HCT116 (cell line): ENCODE measurements around the gene GNA12. TPM values are rescaled to one million over a fixed set of nuclear protein-coding genes. Genes with fewer than 3 reads are reported as not detected.

Experiments
- ATAC-seq: fragments of 200-7000 bp; cut with Tn5 transposase; 2 replicates; pipeline ENCODE4 v1.9.1; 2020; ENCODE audit warnings: mild to moderate bottlenecking, moderate library complexity
- BruUV-seq: library from RNA; stranded (reverse); fragments of 400-500 nt; replicated peaks from 2 replicates; lab custom pipeline; 2021; lab: Mats Ljungman, UMichigan
- CTCF ChIA-PET: fragments of 300-600 bp; sonication (Branson Sonifier 250); formaldehyde crosslinking; loops from one replicate; lab custom pipeline; 2021; ENCODE audit warnings: antibody characterized with exemption; lab: Charles Lee
- POLR2A ChIA-PET: fragments of 300-600, 350-600 bp; sonication (Branson Sonifier 250); formaldehyde crosslinking; loops from one replicate; lab custom pipeline; 2021; ENCODE audit warnings: antibody characterized with exemption; lab: Charles Lee
- RAD21 ChIA-PET, 2 experiments: fragments of 300-600 bp; sonication (Branson Sonifier 250); formaldehyde crosslinking; loops; one replicate each; lab custom pipeline; 2023; ENCODE audit warnings: low total read pairs in 2 of 2; ENCODE audit not compliant: uncharacterized antibody in 2 of 2, unreplicated experiment in 2 of 2, low non-redundant PET in 1 of 2; lab: Charles Lee
- DNase-seq: peaks from one replicate; pipeline ENCODE4 v3.0.0-alpha.2; 2010; ENCODE audit warnings: low read depth, low spot score
- H2AFZ ChIP-seq: fragments of 200-600 bp; shearing (Covaris generic), sonication (generic); 2 replicates; pipeline ENCODE4 v1.6.1; 2017; ENCODE audit warnings: low read depth, mixed run types, mixed read lengths, antibody characterized with exemption, low read length; ENCODE audit not compliant: poor library complexity, severe bottlenecking
- H3K27ac ChIP-seq: 2 replicates; pipeline ENCODE4 v1.5.1; 2012; ENCODE audit warnings: low read depth, low read length
- H3K27me3 ChIP-seq: fragments of 200-600 bp; sonication (generic); 2 replicates; pipeline ENCODE4 v1.6.1; 2016; ENCODE audit warnings: mixed run types, low read length, mixed read lengths; ENCODE audit not compliant: insufficient read depth
- H3K36me3 ChIP-seq, 2 experiments: fragments of 200-500 bp in 1 of 2; fragments of 200-600 bp in 1 of 2; sonication (Bioruptor generic) in 1 of 2; sonication (generic) in 1 of 2; 2 replicates each; pipeline versions ENCODE4 v1.5.1 to v1.6.1; 2014 to 2016; ENCODE audit warnings: low read length in 2 of 2, inconsistent platforms in 1 of 2, mixed read lengths in 1 of 2, mixed run types in 1 of 2; ENCODE audit not compliant: insufficient read depth in 2 of 2, control insufficient read depth in 1 of 2
- H3K4me1 ChIP-seq, 2 experiments: fragments of 200-600 bp in 1 of 2; sonication (generic) in 1 of 2; 2 replicates each; pipeline versions ENCODE4 v1.5.1 to v1.6.1; 2012 to 2017; ENCODE audit warnings: low read length in 2 of 2, inconsistent platforms in 1 of 2, mild to moderate bottlenecking in 1 of 2, mixed read lengths in 1 of 2, mixed run types in 1 of 2, moderate library complexity in 1 of 2; ENCODE audit not compliant: insufficient read depth in 2 of 2, control insufficient read depth in 1 of 2
- H3K4me2 ChIP-seq: fragments of 200-600 bp; sonication (generic); 2 replicates; pipeline ENCODE4 v1.6.1; 2017; ENCODE audit warnings: mixed run types, low read length, mixed read lengths
- H3K4me3 ChIP-seq, 2 experiments: fragments of 200-600 bp in 1 of 2; sonication (generic) in 1 of 2; replicated peaks in 1 of 2; 2 replicates each; pipeline ENCODE4 v1.5.1; 2011 to 2016; ENCODE audit warnings: low read length in 2 of 2, control low read depth in 1 of 2, low read depth in 1 of 2, mild to moderate bottlenecking in 1 of 2, mixed read lengths in 1 of 2, mixed run types in 1 of 2
- H3K79me2 ChIP-seq: fragments of 200-600 bp; sonication (generic); 2 replicates; pipeline ENCODE4 v1.6.1; 2017; ENCODE audit warnings: mild to moderate bottlenecking, mixed run types, low read length, moderate library complexity, mixed read lengths; ENCODE audit not compliant: insufficient read depth
- H3K9ac ChIP-seq: fragments of 200-600 bp; sonication (generic); 2 replicates; pipeline ENCODE4 v1.6.1; 2016; ENCODE audit warnings: low read length, mixed read lengths
- H3K9me2 ChIP-seq: fragments of 200-600 bp; sonication (generic), shearing (Covaris generic); 2 replicates; pipeline ENCODE4 v1.6.1; 2017; ENCODE audit warnings: mixed run types, mild to moderate bottlenecking, moderate library complexity; ENCODE audit not compliant: insufficient read depth
- H3K9me3 ChIP-seq, 2 experiments: fragments of 200-500 bp in 1 of 2; fragments of 200-600 bp in 1 of 2; sonication (Bioruptor generic) in 1 of 2; sonication (generic) in 1 of 2; 2 replicates each; pipeline ENCODE4 v1.6.1; 2014 to 2017; ENCODE audit warnings: low read length in 2 of 2, mixed read lengths in 2 of 2, inconsistent platforms in 1 of 2, low read depth in 1 of 2, mild to moderate bottlenecking in 1 of 2, mixed run types in 1 of 2, moderate library complexity in 1 of 2; ENCODE audit not compliant: control insufficient read depth in 1 of 2, insufficient read depth in 1 of 2
- H4K20me1 ChIP-seq: fragments of 200-600 bp; sonication (generic), shearing (Covaris generic); 2 replicates; pipeline ENCODE4 v1.6.1; 2017; ENCODE audit warnings: mixed run types, mild to moderate bottlenecking, moderate library complexity; ENCODE audit not compliant: insufficient read depth
- CBX3 ChIP-seq: IDR thresholded peaks from 2 replicates; pipeline ENCODE4 v1.6.1; 2012; ENCODE audit warnings: low read depth
- CEBPB ChIP-seq: IDR thresholded peaks from 2 replicates; pipeline ENCODE4 v1.6.1; 2012; ENCODE audit warnings: low read depth
- EGR1 ChIP-seq: IDR thresholded peaks from 2 replicates; pipeline ENCODE4 v1.6.1; 2012; ENCODE audit warnings: low read depth
- ELF1 ChIP-seq: IDR thresholded peaks from 2 replicates; pipeline ENCODE4 v1.6.1; 2012; ENCODE audit warnings: low read depth, borderline replicate concordance
- EZH2 ChIP-seq: fragments of 200-600 bp; sonication (generic); IDR thresholded peaks from 2 replicates; pipeline ENCODE4 v1.6.1; 2017; ENCODE audit warnings: antibody characterized with exemption, mixed run types
- EZH2phosphoT487 ChIP-seq: fragments of 200-600 bp; IDR thresholded peaks from 2 replicates; pipeline ENCODE4 v1.6.1; 2018; ENCODE audit warnings: antibody characterized with exemption, borderline replicate concordance
- JUND ChIP-seq: IDR thresholded peaks from 2 replicates; pipeline ENCODE4 v1.6.1; 2012
- POLR2A ChIP-seq: IDR thresholded peaks from 2 replicates; pipeline ENCODE4 v1.7.0; 2011; ENCODE audit warnings: borderline replicate concordance; ENCODE audit not compliant: insufficient read depth, insufficient read length; ENCODE audit errors: extremely low read depth
- SIN3A ChIP-seq: IDR thresholded peaks from 2 replicates; pipeline ENCODE4 v1.6.1; 2012; ENCODE audit warnings: low read depth
- SP1 ChIP-seq: IDR thresholded peaks from 2 replicates; pipeline ENCODE4 v1.6.1; 2012; ENCODE audit warnings: low read depth
- SRF ChIP-seq: IDR thresholded peaks from 2 replicates; pipeline ENCODE4 v1.6.1; 2012; ENCODE audit warnings: low read depth
- TCF7L2 ChIP-seq: IDR thresholded peaks from 2 replicates; pipeline ENCODE4 v1.7.0; 2011; ENCODE audit warnings: borderline replicate concordance, inconsistent platforms; ENCODE audit not compliant: insufficient read depth, insufficient read length; ENCODE audit errors: extremely low read depth
- YY1 ChIP-seq: IDR thresholded peaks from 2 replicates; pipeline ENCODE4 v1.6.1; 2011; ENCODE audit warnings: low read length, low read depth, moderate library complexity, mild to moderate bottlenecking; ENCODE audit not compliant: insufficient replicate concordance; ENCODE audit errors: extremely low read depth
- ZNF274 ChIP-seq: fragments of 200-500 bp; sonication (Bioruptor generic); IDR thresholded peaks from 2 replicates; pipeline ENCODE4 v1.6.1; 2014; ENCODE audit warnings: mild to moderate bottlenecking, low read depth, low read length, inconsistent platforms
- intact Hi-C: fragments of 100-400 bp; cut with micrococcal nuclease; formaldehyde crosslinking; loops from 2 replicates; pipeline ENCODE4 v1.10.0; 2022
- total RNA-seq: library from RNA; stranded (reverse); gene quantifications from one replicate; pipeline ENCODE4 v1.2.1, GENCODE V29; 2021; ENCODE audit not compliant: unreplicated experiment
- TF ChIP-seq, protein P1 (sequence below): IDR thresholded peaks from 2 replicates; pipeline ENCODE4 v1.6.1; 2011; ENCODE audit warnings: mild to moderate bottlenecking, low read length, moderate library complexity; ENCODE audit not compliant: insufficient replicate concordance; ENCODE audit errors: extremely low read depth
- TF ChIP-seq, protein P2 (sequence below): IDR thresholded peaks from 2 replicates; pipeline ENCODE4 v1.6.1; 2012
- TF ChIP-seq, protein P3 (sequence below): IDR thresholded peaks from 2 replicates; pipeline ENCODE4 v1.6.1; 2012; ENCODE audit warnings: low read depth
- TF ChIP-seq, protein P4 (sequence below), 3 experiments: fragments of 200-600 bp in 1 of 3; sonication (generic) in 1 of 3; IDR thresholded peaks in 2 of 3; conservative IDR thresholded peaks in 1 of 3; 2 replicates each; pipeline ENCODE4 v1.5.1; 2012 to 2017; ENCODE audit warnings: low read depth in 2 of 3, low read length in 2 of 3, antibody characterized with exemption in 1 of 3, borderline replicate concordance in 1 of 3, control low read depth in 1 of 3, mild to moderate bottlenecking in 1 of 3, mixed read lengths in 1 of 3, mixed run types in 1 of 3, moderate library complexity in 1 of 3; ENCODE audit not compliant: insufficient read depth in 1 of 3

GNA12 gene
- total RNA-seq, 1 experiment from 2014 or later, result 32.6 TPM

DNA sequence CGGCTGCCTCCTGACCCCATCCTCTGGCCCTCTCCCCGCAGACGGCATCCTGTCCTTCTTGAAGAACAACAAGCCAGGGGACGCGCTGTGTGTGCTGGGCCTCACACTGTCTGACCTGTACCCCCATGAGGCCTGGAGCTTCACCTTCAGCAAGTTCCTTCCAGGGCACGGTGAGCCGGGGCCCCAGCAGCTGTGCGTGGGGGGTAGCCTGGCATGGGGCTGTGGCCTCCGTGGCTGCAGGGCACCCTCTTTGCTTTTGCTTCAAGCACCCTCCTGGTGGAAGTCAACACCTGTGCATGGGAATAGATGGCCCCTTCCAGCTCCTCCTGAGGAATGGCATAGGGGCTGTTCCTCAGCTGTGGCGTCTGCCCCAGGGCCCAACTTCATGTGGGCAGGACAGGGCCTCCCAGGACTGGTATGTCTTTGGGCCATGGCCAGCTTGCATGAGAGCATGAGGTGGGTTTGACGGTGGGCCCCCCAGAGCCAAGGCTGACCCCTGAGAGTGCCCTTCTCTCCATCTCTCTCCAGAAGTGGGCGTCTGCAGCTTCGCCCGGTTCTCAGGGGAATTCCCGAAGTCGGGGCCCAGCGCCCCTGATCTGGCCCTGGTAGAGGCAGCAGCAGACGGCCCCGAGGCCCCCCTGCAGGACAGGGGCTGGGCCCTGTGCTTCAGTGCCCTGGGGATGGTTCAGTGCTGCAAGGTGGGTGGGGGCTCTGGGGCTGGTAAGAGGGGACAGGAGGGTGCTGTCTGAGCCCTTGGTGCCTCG is 135.4 kb downstream of the GNA12 start:
- DNase-seq (no peak), ATAC-seq (no peak)
- no peaks in the 10 kb centered on the region for H3K27me3 ChIP-seq
- H3K27ac ChIP-seq, result no peak overlapping the region
- H3K4me3 ChIP-seq, result no peak overlapping the region
- BruUV-seq, result no TSS peak
- no peaks in the 10 kb centered on the region for H3K36me3 ChIP-seq
- no peaks in the 10 kb centered on the region for H3K9me3 ChIP-seq
- ChIA-PET RAD21 (interaction anchor here in 1 of 2 experiments (0.6 to 0.9 kb wide), 2 partner anchors 38 to 288 kb away, joined by 4 to 6 read pairs; no protein-coding TSS in a partner anchor), POLR2A (no interaction called here)
- no peaks in the 10 kb centered on the region for H3K9me2 ChIP-seq
- H3K79me2 ChIP-seq, result no peaks in the 10 kb centered on the region
- no peak overlapping the region for H2AFZ ChIP-seq
- no peak overlapping the region for H3K9ac ChIP-seq
- peaks cover 8 to 12% of the 10 kb centered on the region in 2 experiments for H3K4me1 ChIP-seq
- intact Hi-C loops, result loop anchor here (1.0 kb wide), 1 partner anchor 37 kb away; no protein-coding TSS in a partner anchor
- TF ChIP-seq CEBPB (no peak), EGR1 (no peak), SP1 (no peak), TCF7L2 (no peak), EZH2phosphoT487 (no peak), JUND (no peak), POLR2A (no peak), SIN3A (no peak), YY1 (no peak), EZH2 (no peak), ZNF274 (no peak), CBX3 (no peak), ELF1 (no peak), SRF (no peak)
- TF ChIP-seq, protein P1, sequence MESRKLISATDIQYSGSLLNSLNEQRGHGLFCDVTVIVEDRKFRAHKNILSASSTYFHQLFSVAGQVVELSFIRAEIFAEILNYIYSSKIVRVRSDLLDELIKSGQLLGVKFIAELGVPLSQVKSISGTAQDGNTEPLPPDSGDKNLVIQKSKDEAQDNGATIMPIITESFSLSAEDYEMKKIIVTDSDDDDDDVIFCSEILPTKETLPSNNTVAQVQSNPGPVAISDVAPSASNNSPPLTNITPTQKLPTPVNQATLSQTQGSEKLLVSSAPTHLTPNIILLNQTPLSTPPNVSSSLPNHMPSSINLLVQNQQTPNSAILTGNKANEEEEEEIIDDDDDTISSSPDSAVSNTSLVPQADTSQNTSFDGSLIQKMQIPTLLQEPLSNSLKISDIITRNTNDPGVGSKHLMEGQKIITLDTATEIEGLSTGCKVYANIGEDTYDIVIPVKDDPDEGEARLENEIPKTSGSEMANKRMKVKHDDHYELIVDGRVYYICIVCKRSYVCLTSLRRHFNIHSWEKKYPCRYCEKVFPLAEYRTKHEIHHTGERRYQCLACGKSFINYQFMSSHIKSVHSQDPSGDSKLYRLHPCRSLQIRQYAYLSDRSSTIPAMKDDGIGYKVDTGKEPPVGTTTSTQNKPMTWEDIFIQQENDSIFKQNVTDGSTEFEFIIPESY, result no peak
- TF ChIP-seq, protein P2, sequence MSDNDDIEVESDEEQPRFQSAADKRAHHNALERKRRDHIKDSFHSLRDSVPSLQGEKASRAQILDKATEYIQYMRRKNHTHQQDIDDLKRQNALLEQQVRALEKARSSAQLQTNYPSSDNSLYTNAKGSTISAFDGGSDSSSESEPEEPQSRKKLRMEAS, result no peak
- TF ChIP-seq, protein P3, sequence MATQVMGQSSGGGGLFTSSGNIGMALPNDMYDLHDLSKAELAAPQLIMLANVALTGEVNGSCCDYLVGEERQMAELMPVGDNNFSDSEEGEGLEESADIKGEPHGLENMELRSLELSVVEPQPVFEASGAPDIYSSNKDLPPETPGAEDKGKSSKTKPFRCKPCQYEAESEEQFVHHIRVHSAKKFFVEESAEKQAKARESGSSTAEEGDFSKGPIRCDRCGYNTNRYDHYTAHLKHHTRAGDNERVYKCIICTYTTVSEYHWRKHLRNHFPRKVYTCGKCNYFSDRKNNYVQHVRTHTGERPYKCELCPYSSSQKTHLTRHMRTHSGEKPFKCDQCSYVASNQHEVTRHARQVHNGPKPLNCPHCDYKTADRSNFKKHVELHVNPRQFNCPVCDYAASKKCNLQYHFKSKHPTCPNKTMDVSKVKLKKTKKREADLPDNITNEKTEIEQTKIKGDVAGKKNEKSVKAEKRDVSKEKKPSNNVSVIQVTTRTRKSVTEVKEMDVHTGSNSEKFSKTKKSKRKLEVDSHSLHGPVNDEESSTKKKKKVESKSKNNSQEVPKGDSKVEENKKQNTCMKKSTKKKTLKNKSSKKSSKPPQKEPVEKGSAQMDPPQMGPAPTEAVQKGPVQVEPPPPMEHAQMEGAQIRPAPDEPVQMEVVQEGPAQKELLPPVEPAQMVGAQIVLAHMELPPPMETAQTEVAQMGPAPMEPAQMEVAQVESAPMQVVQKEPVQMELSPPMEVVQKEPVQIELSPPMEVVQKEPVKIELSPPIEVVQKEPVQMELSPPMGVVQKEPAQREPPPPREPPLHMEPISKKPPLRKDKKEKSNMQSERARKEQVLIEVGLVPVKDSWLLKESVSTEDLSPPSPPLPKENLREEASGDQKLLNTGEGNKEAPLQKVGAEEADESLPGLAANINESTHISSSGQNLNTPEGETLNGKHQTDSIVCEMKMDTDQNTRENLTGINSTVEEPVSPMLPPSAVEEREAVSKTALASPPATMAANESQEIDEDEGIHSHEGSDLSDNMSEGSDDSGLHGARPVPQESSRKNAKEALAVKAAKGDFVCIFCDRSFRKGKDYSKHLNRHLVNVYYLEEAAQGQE, result no peak
- TF ChIP-seq, protein P4, sequence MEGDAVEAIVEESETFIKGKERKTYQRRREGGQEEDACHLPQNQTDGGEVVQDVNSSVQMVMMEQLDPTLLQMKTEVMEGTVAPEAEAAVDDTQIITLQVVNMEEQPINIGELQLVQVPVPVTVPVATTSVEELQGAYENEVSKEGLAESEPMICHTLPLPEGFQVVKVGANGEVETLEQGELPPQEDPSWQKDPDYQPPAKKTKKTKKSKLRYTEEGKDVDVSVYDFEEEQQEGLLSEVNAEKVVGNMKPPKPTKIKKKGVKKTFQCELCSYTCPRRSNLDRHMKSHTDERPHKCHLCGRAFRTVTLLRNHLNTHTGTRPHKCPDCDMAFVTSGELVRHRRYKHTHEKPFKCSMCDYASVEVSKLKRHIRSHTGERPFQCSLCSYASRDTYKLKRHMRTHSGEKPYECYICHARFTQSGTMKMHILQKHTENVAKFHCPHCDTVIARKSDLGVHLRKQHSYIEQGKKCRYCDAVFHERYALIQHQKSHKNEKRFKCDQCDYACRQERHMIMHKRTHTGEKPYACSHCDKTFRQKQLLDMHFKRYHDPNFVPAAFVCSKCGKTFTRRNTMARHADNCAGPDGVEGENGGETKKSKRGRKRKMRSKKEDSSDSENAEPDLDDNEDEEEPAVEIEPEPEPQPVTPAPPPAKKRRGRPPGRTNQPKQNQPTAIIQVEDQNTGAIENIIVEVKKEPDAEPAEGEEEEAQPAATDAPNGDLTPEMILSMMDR (IDR thresholded peaks at IDR 0.05 in 2 of 3, conservative IDR thresholded peaks at IDR 0.05 in 1 of 3; ENCODE audit: borderline replicate concordance in 1 of 3, insufficient read depth in 1 of 3, low read depth in 2 of 3, low read length in 2 of 3), result no peak
- TF ChIP-seq, all 23 proteins: peak for 0
- Histone ChIP-seq H4K20me1 (no peaks in the 10 kb centered on the region), H3K4me2 (no peak overlapping the region)
- CTCF ChIA-PET, result interaction anchor here (2.9 kb wide), 1 partner anchor 257 kb away, joined by 15 read pairs; no protein-coding TSS in a partner anchor
